Skeletal muscle satellite cell (primary cell): ENCODE results near the gene JAK1. TPM values are rescaled to one million over a fixed set of nuclear protein-coding genes. Genes with fewer than 3 reads are reported as not detected.
"Not testable (repeated sequence)": the region's sequence is repeated elsewhere in the genome, so short reads cannot be mapped to it uniquely, and the experiment has no call there.

Source experiments
- H3K27me3 ChIP-seq: 2 replicates; pipeline ENCODE4 v1.7.0; 2013; ENCODE audit warnings: low read length; ENCODE audit not compliant: control insufficient read depth, insufficient read depth
- H3K36me3 ChIP-seq: 2 replicates; pipeline ENCODE4 v1.7.0; 2013; ENCODE audit warnings: mild to moderate bottlenecking, control low read depth, low read length; ENCODE audit not compliant: insufficient read depth
- H3K4me1 ChIP-seq: 2 replicates; pipeline ENCODE4 v1.7.0; 2013; ENCODE audit warnings: low read length; ENCODE audit not compliant: control insufficient read depth, insufficient read depth
- H3K4me2 ChIP-seq: 2 replicates; pipeline ENCODE4 v1.7.0; 2013; ENCODE audit warnings: mild to moderate bottlenecking, low read length
- H3K4me3 ChIP-seq: 2 replicates; pipeline ENCODE4 v1.7.0; 2013; ENCODE audit warnings: low read length
- H3K9ac ChIP-seq: 2 replicates; pipeline ENCODE4 v1.7.0; 2013; ENCODE audit warnings: mild to moderate bottlenecking, low read depth, low read length, moderate library complexity
- H3K9me3 ChIP-seq: replicated peaks from 2 replicates; pipeline ENCODE4 v1.7.0; 2013; ENCODE audit warnings: mild to moderate bottlenecking, control low read depth, low read length
- total RNA-seq: library from RNA; depleted of rRNA; stranded (reverse); fragments of >200 nt; gene quantifications from 2 replicates; pipeline ENCODE4 v1.2.3, GENCODE V29; 2012; rRNA removed

Gene JAK1
- 157 and 221 TPM in 2 replicates for total RNA-seq

DNA sequence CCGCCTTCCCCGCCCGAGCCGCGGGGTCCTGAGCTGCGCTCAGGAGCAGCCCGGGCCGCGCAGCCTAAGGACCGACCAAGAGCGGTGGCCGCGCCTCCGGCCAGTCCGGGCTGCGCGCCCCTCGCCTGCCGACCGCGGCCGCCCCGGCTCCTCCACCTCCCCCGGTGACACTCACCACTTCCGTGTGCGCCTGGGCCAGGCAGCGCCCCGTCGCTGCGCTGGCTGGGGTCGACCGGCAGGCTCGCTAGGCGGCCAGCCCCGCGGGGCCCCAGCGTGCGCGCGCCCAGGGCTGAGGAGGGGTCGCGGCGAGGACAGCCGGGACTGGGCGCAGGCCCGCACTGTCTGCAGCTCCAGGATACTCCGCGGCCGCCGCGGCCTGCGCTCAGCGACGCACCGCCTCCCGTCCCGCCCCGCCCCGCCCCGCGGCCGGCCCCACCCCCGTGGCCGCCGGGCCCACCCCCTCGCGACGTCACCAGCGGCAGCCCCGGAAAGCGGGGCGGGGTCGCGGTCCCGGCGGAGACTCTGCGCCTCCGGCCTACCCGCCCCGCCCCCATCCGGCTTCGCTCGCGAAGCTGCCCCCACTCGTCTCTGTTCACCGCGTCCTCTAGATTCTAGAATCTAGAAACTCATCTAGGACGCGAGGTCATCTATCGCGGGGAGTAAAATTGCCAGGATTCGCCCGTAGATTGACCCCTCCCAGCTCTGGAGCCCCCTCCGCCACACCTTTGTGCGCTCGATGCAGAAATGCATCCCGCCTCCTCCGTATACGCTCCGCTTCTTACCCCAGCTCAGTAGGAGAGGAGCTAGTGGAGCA is at the start of gene JAK1:
Gene JAK1 (minus strand): TSS at position 392 of the 814 bp plus-strand sequence. CDS start 80,285 bp downstream, outside the sequence.
- no peaks in the 10 kb centered on the region for H3K9me3 ChIP-seq
- H3K4me2 ChIP-seq = peak within 1 kb of the TSS; percentile 91
- H3K27me3 ChIP-seq = no peaks in the 10 kb centered on the region
- H3K4me3 ChIP-seq = peak within 1 kb of the TSS; percentile 95
- no peaks in the 10 kb centered on the region for H3K36me3 ChIP-seq
- H3K4me1 ChIP-seq = peaks cover 9% of the 10 kb centered on the region
- H3K9ac ChIP-seq = peak within 1 kb of the TSS; percentile 93

DNA sequence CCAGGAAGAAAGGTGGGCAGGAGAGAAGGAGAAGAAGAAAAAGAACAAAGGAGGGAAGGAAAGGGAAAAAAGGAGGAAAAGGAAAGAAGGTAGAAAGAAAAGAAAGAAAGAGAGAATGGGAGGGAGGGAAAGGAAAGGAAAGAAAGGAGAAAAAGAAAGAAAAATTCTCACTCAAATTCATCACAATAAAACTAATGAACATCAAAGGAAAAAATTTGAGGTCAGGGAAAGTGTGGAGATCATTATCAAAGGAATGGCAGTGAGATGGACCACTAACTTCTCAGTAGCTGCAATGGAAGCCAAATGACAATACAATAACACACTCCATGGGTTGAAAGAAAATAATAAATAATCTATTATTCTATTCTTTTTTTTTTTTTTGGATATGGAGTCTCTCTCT is 48.0 kb upstream of the JAK1 start:
- Histone ChIP-seq H3K27me3 (no peaks in the 10 kb centered on the region), H3K36me3 (no peaks in the 10 kb centered on the region), H3K4me1 (no peaks in the 10 kb centered on the region), H3K4me3 (no peak overlapping the region), H3K9ac (no peak overlapping the region), H3K9me3 (no peaks in the 10 kb centered on the region), H3K4me2 (no peak overlapping the region)

DNA sequence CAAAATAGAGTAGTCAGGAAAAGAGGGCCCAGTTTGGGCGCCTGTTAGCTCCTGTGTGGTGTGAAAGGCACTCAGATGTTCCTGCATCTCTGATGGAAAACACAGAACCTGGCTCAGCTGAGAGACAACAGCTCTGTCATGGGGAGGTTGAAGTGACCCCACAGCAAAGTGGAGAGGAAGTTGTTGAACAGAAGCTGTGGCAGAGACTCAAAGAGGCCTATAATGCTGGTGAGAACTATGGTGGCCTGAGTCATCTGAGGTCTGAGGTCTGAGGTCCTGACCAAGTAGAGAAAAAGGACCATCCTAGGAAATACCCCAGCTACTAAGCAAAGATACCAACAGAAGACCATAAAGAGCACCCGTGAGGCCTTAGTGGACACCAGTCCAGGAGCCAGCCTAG is 45.6 kb upstream of the JAK1 start:
- no peak overlapping the region for H3K4me2 ChIP-seq
- H3K27me3 ChIP-seq = no peaks in the 10 kb centered on the region
- H3K9me3 ChIP-seq = no peaks in the 10 kb centered on the region
- no peaks in the 10 kb centered on the region for H3K4me1 ChIP-seq
- H3K36me3 ChIP-seq = no peaks in the 10 kb centered on the region
- no peak overlapping the region for H3K4me3 ChIP-seq
- H3K9ac ChIP-seq = no peak overlapping the region

DNA sequence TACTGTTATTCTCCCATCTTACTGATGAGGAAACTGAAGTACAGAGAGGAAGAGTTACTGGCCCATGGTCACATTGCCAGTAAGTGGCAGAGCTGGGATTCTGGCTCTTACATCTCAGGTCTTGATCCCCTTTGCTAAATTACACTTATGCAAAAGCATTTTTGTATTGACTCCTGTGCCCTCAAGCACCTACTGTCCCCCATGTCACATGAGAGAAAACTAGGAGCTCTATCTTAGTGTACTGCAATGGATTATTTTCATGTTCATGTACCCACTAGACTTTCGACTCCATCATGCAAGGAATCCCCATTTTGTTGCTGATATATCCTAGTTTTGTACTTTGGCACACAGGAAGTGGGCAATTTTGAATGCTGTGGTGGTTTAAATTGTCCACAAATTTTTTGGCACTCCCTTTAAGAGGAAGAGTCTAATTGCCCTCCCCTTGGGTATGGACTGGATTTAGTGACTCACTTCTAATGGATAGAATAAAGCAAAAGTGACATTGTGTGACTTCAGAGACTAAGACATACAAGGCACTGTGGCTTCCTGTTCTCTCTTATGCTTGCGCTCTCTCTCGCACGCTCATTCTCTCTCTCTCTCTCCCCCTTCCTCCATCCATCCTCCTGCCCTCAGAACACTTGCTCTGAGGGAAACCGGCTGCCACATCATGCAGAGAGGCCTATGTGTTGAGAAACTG is 43.5 kb upstream of the JAK1 start:
- Histone ChIP-seq H3K4me1 (no peaks in the 10 kb centered on the region), H3K4me3 (no peak overlapping the region), H3K4me2 (no peak overlapping the region), H3K9ac (no peak overlapping the region), H3K27me3 (no peaks in the 10 kb centered on the region), H3K36me3 (no peaks in the 10 kb centered on the region), H3K9me3 (no peaks in the 10 kb centered on the region)

DNA sequence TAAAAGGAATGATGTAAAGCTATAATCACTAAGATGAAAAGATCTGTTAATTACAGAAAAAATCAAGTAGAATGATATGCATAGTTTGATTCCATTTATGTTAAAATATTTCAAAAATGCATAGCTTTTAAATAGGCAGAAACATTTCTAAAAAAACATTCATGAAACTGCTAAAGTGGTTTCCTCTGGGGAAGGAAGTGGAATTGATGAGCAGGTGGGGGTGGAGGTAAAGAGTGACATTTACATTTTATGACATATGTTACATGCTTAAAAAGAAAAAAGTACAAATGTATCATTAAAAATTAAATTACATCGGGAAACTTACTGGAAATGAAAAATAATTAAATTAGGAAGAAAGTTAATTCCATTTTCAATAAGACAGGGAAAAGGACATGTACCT is 42.8 kb upstream of the JAK1 start:
- no peak overlapping the region for H3K4me3 ChIP-seq
- H3K9ac ChIP-seq = no peak overlapping the region
- H3K4me1 ChIP-seq = no peaks in the 10 kb centered on the region
- H3K36me3 ChIP-seq = no peaks in the 10 kb centered on the region
- no peak overlapping the region for H3K4me2 ChIP-seq
- no peaks in the 10 kb centered on the region for H3K9me3 ChIP-seq
- no peaks in the 10 kb centered on the region for H3K27me3 ChIP-seq

DNA sequence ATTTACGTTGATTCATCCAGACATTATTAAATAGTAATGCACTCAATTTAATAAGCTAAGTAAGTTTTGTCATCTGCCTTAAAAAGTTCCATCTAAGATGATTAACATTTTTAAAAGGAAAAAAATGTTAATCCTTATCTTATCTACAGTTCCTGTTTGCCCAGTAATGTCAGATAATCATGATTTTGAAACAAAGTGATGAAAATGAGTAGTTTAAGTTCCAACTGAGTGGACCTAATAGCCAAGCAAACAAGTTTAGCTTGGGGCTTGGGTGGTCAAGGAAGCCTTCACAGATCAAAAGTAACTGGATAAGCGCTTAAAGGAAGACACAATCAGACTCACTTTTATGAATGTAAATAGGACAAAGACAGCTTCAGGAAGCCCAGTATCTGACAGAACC is 40.5 kb upstream of the JAK1 start:
- H3K4me3 ChIP-seq = no peak overlapping the region
- no peak overlapping the region for H3K4me2 ChIP-seq
- H3K9me3 ChIP-seq = no peaks in the 10 kb centered on the region
- peaks cover 12% of the 10 kb centered on the region for H3K4me1 ChIP-seq
- H3K9ac ChIP-seq = no peak overlapping the region
- H3K27me3 ChIP-seq = no peaks in the 10 kb centered on the region
- H3K36me3 ChIP-seq = no peaks in the 10 kb centered on the region

DNA sequence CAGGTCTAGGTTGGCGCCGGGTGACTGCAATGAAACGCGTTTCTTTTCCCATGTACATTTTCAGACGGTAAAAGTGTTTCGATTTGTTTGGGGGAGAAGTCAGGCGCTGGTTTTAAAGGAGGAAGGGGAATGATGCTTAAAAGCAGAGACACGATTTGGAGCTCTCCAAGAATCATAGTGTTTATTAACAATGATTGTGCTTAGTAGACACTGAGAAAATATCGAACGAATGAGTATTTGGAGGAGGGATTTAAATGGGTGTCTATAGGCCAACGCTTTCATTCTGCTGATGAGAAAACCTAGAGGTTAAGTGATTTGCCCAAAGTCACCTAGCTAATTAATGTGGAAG is 36.9 kb upstream of the JAK1 start:
- H3K4me1 ChIP-seq = peaks cover 18% of the 10 kb centered on the region
- H3K4me3 ChIP-seq = peak overlapping the region; percentile 84
- H3K27me3 ChIP-seq = no peaks in the 10 kb centered on the region
- H3K9ac ChIP-seq = peak overlapping the region; percentile 92
- no peaks in the 10 kb centered on the region for H3K9me3 ChIP-seq
- peak overlapping the region; percentile 94 for H3K4me2 ChIP-seq
- no peaks in the 10 kb centered on the region for H3K36me3 ChIP-seq

DNA sequence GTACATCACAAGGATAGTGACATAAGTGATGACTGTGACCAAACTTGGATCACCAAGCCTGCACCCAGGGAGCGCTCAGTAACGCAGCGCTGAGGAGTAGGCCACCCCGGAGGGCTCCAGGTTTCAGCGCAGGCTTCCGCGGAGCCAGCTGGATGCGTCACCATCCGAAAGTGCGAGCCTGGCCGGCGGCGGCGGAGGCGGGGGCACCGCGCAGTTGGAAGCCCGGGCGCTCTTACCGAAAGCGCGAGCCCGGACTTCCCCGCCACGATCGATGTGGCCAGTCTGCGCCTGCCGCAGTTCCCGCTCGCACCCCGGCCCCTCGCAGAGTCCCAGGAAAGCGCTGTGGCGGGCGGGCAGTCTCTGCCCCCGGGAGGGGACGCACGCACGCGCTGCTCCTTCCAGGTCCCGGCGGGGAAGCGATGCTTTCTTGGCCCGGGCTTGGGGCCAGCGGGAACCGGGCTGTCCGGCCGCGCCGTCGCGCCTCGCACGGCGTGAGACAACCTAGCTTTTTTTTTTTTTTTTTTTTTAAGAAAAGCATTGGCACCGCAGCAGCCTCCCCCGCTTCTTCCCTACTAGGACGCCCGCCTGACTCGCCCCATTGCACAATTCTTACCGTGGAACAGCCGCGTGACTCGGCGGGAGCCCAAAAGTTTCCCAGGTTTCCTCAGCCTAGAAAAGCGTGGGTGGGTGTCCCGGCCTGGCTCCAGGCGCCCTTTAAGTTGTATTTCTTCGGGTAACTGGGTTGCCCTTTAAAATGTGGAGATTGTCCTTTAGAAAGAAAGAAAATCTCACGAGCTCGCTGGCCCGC is 36.4 kb upstream of the JAK1 start:
- Histone ChIP-seq H3K9ac (peak overlapping the region; percentile 92), H3K4me1 (peaks cover 18% of the 10 kb centered on the region), H3K27me3 (no peaks in the 10 kb centered on the region), H3K4me3 (peak overlapping the region; percentile 84), H3K9me3 (no peaks in the 10 kb centered on the region), H3K36me3 (no peaks in the 10 kb centered on the region), H3K4me2 (peak overlapping the region; percentile 94)

DNA sequence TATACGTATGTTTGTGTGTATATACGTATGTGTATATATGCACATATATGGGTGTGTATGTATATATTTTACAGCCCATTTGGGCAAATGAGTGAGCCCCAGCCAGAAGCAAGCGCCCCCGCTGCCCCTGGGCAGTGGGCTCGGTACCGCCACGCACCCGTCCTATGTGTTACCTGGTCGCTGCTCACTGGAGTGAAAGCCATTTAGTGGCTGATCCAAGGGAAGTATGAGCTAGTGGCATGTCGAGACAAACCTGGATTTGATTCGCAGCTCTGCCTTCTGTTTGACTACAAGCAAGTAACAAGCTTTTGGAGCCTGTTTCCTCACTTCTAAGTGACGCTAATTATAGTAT is 35.8 kb upstream of the JAK1 start:
- H3K4me3 ChIP-seq = peak overlapping the region; percentile 84
- H3K4me1 ChIP-seq = peaks cover 18% of the 10 kb centered on the region
- no peaks in the 10 kb centered on the region for H3K36me3 ChIP-seq
- H3K9me3 ChIP-seq = no peaks in the 10 kb centered on the region
- no peaks in the 10 kb centered on the region for H3K27me3 ChIP-seq
- H3K4me2 ChIP-seq = peak overlapping the region; percentile 94
- peak overlapping the region; percentile 92 for H3K9ac ChIP-seq

DNA sequence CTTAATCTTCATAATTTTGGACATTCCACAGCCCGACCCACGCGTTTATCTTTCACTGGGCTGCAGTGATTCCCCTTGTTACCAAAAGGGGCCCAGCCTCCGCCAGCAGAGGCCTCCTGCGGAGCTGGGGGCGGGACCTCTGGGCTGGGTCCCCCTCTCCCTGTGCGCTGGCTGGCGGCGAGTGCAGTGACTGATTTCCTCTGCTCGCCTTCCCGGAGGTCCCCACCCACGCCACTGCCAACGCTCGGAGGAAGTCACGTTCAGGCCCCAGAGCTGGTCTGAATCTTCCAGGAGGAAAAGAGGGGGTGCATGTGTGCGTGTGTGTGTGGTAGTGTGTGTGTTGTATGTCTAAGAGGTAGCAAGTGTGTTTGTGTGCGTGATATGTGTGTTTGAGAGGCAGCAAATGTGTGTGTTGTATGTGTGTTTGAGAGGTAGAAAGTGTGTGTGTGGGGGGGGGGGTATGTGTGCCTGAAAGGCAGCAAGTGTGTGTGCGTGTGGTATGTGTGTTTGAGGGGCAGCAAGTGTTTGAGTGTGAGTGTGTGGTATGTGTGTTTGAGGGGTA is 35.0 kb upstream of the JAK1 start:
- peak overlapping the region; percentile 16 for H3K4me3 ChIP-seq
- no peaks in the 10 kb centered on the region for H3K27me3 ChIP-seq
- no peaks in the 10 kb centered on the region for H3K36me3 ChIP-seq
- H3K9ac ChIP-seq = peak overlapping the region; percentile 35
- H3K4me1 ChIP-seq = peaks cover 18% of the 10 kb centered on the region
- H3K9me3 ChIP-seq = no peaks in the 10 kb centered on the region
- peak overlapping the region; percentile 64 for H3K4me2 ChIP-seq

DNA sequence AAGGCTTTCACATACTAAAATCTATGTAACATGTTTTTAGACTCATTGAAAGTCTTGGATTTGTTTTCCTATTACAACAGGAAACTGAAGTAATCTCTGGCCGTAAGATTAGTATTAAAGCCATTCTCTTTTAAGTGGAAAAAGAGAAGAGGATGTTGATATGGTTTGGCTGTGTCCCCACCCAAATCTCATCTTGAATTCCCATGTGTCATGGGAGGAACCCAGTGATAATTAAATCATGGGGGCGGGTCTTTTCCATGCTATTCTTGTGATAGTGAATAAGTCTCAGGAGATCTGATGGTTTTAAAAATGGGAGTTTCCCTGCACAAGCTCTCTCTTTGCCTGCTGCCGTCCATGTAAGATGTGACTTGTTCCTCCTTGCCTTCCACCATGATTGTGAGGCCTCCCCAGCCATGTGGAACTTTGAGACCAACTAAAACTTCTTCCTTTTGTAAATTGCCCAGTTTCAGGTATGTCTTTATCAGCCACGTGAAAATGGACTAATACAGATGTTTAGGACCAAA is 32.1 kb upstream of the JAK1 start:
- not testable (repeated sequence) for H3K27me3 ChIP-seq, H3K36me3 ChIP-seq, H3K9me3 ChIP-seq, H3K4me3 ChIP-seq, H3K9ac ChIP-seq, H3K4me2 ChIP-seq
- peaks cover 18% of the 10 kb centered on the region for H3K4me1 ChIP-seq
